ENCODE measurements around the gene ABCC6. TPM values are rescaled to one million over a fixed set of nuclear protein-coding genes. Genes with fewer than 3 reads are reported as not detected.

Gene ABCC6
- total and polyA plus RNA-seq, 2 of the 13 experiments (the other 11 are each of a cell fraction or from before 2014, with no cell fraction given) = 82.4 to 105 TPM

GRCh38 chr16:16139806-16140205, 83.5 kb downstream of the ABCC6 start:
- WGBS (ENCODE audit: low lambda C conversion rate) = 95% methylated on average over 7 of the region's 7 CpGs
- Histone ChIP-seq H3K4me1 (ENCODE audit: insufficient read depth, low read length) (no peaks in the 10 kb centered on the region), H4K20me1 (ENCODE audit: insufficient read depth, low read length) (peaks cover 3% of the 10 kb centered on the region; the same call in 1 of the 2 replicates), H3K27me3 (ENCODE audit: control insufficient read depth in 1 of 2, insufficient read depth in 2 of 2, low read length in 2 of 2) (no peaks in the 10 kb centered on the region), H3K9me3 (ENCODE audit: low read length) (no peaks in the 10 kb centered on the region), H2AFZ (ENCODE audit: low read length) (no peak overlapping the region), H3K36me3 (replicated peaks in 1 of 2; ENCODE audit: control insufficient read depth in 1 of 2, insufficient read depth in 2 of 2, low read length in 2 of 2) (peaks cover 40 to 71% of the 10 kb centered on the region in 2 experiments), H3K9ac (ENCODE audit: insufficient read depth, low read depth, low read length) (no peak overlapping the region), H3K4me2 (ENCODE audit: low read depth, low read length) (no peak overlapping the region), H3K79me2 (ENCODE audit: insufficient read depth, low read length) (no peaks in the 10 kb centered on the region), H3K4me3 (replicated peaks in 1 of 3; ENCODE audit: insufficient read depth in 1 of 3, low read depth in 2 of 3, low read length in 3 of 3) (no peak overlapping the region), H3K27ac (ENCODE audit: extremely low read length, insufficient read depth, low read length) (no peak overlapping the region)
- BruUV-seq (replicated peaks) = no TSS peak
- intact Hi-C loops (cut with micrococcal nuclease; ENCODE audit: unreplicated experiment) (no loop called here), in situ Hi-C loops (cut with HindIII; ENCODE audit: extremely low pct_ligation_motif_present, low pct_unique_long_range_greater_than_20kb) (no loop called here)
- DNase-seq (ENCODE audit: low spot score) = no peak
- ATAC-seq = no peak
- CTCF ChIA-PET (ENCODE audit: low intra/inter-chr PET ratio, low total read pairs) = no interaction called here
- POLR2A ChIA-PET = no interaction called here
- FAIRE-seq = no peak
- no peak for TF ChIP-seq AKNA (CRISPR knock-in tag; IDR thresholded peaks at IDR 0.05; ENCODE audit: borderline replicate concordance)
- TF ChIP-seq, protein P1, sequence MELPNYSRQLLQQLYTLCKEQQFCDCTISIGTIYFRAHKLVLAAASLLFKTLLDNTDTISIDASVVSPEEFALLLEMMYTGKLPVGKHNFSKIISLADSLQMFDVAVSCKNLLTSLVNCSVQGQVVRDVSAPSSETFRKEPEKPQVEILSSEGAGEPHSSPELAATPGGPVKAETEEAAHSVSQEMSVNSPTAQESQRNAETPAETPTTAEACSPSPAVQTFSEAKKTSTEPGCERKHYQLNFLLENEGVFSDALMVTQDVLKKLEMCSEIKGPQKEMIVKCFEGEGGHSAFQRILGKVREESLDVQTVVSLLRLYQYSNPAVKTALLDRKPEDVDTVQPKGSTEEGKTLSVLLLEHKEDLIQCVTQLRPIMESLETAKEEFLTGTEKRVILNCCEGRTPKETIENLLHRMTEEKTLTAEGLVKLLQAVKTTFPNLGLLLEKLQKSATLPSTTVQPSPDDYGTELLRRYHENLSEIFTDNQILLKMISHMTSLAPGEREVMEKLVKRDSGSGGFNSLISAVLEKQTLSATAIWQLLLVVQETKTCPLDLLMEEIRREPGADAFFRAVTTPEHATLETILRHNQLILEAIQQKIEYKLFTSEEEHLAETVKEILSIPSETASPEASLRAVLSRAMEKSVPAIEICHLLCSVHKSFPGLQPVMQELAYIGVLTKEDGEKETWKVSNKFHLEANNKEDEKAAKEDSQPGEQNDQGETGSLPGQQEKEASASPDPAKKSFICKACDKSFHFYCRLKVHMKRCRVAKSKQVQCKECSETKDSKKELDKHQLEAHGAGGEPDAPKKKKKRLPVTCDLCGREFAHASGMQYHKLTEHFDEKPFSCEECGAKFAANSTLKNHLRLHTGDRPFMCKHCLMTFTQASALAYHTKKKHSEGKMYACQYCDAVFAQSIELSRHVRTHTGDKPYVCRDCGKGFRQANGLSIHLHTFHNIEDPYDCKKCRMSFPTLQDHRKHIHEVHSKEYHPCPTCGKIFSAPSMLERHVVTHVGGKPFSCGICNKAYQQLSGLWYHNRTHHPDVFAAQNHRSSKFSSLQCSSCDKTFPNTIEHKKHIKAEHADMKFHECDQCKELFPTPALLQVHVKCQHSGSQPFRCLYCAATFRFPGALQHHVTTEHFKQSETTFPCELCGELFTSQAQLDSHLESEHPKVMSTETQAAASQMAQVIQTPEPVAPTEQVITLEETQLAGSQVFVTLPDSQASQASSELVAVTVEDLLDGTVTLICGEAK (IDR thresholded peaks at IDR 0.05) = peak; percentile 62
- TF ChIP-seq, protein P1 (CRISPR knock-in tag; IDR thresholded peaks at IDR 0.05) = peak; percentile 97

Measured in HepG2 (cell line).